Colonic mucosa (tissue), 4 donors: ENCODE data around the gene CNGA4. TPM values are rescaled to one million over a fixed set of nuclear protein-coding genes. Genes with fewer than 3 reads are reported as not detected.
"Not testable (repeated sequence)": the region's sequence is repeated elsewhere in the genome, so short reads cannot be mapped to it uniquely, and the experiment has no call there.

ENCODE experiments used
- DNase-seq: peaks from one replicate; pipeline ENCODE4 v3.0.0-alpha.2; 2020
- H3K27ac ChIP-seq: fragments of 200-600 bp; one replicate; pipeline ENCODE4 v1.8.0; 2021
- H3K27me3 ChIP-seq: fragments of 200-600 bp; one replicate; pipeline ENCODE4 v1.8.0; 2021
- H3K36me3 ChIP-seq: fragments of 200-600 bp; one replicate; pipeline ENCODE4 v1.8.0; 2021
- H3K4me1 ChIP-seq: fragments of 200-600 bp; one replicate; pipeline ENCODE4 v1.8.0; 2021; ENCODE audit warnings: mild to moderate bottlenecking
- H3K4me3 ChIP-seq: fragments of 200-600 bp; one replicate; pipeline ENCODE4 v1.8.0; 2021
- H3K9ac ChIP-seq, 2 donors: one replicate each; pipeline ENCODE4 v1.7.0; 2013; ENCODE audit warnings: control low read depth in 2 of 2, low read depth in 2 of 2, low read length in 2 of 2
- H3K9me3 ChIP-seq: fragments of 200-600 bp; one replicate; pipeline ENCODE4 v1.8.0; 2021
- intact Hi-C: fragments of 100-400 bp; cut with DNase I; formaldehyde crosslinking; loops from one replicate; pipeline ENCODE4 v1.14.1; 2022
- total RNA-seq, 2 donors: library from RNA; stranded (reverse); fragmentation: NEBNext Ultra II Directional in 1 of 2; extraction: Animal tissue kit (Norgen Biotek cat#: 25700) in 1 of 2; gene quantifications; one replicate each; pipeline ENCODE4 v1.2.1, GENCODE V29; 2021
- TF ChIP-seq, protein P1 (sequence below): fragments of 200-600 bp; IDR thresholded peaks from one replicate; pipeline ENCODE4 v1.8.0; 2022; ENCODE audit warnings: antibody characterized with exemption, mild to moderate bottlenecking
- donor health status: healthy.
- donor health status: DM: no; HTN: no; CAD: no.
- donor health status: DM: no; HTN: no; CAD: no.

Gene CNGA4
- total RNA-seq, 2 donors from 2014 or later: 0.12 TPM; not detected in 1

GRCh38 chr11:6240139-6240538, 1.2 kb downstream of the CNGA4 start:
- H3K9ac ChIP-seq: no peak overlapping the region
- intact Hi-C loops: no loop called here
- H3K27ac ChIP-seq: no peak overlapping the region
- TF ChIP-seq, protein P1, sequence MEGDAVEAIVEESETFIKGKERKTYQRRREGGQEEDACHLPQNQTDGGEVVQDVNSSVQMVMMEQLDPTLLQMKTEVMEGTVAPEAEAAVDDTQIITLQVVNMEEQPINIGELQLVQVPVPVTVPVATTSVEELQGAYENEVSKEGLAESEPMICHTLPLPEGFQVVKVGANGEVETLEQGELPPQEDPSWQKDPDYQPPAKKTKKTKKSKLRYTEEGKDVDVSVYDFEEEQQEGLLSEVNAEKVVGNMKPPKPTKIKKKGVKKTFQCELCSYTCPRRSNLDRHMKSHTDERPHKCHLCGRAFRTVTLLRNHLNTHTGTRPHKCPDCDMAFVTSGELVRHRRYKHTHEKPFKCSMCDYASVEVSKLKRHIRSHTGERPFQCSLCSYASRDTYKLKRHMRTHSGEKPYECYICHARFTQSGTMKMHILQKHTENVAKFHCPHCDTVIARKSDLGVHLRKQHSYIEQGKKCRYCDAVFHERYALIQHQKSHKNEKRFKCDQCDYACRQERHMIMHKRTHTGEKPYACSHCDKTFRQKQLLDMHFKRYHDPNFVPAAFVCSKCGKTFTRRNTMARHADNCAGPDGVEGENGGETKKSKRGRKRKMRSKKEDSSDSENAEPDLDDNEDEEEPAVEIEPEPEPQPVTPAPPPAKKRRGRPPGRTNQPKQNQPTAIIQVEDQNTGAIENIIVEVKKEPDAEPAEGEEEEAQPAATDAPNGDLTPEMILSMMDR: no peak
- no peak for DNase-seq
- no peak overlapping the region for H3K4me3 ChIP-seq
- H3K9me3 ChIP-seq: no peaks in the 10 kb centered on the region
- no peaks in the 10 kb centered on the region for H3K36me3 ChIP-seq
- no peaks in the 10 kb centered on the region for H3K4me1 ChIP-seq
- H3K27me3 ChIP-seq: no peaks in the 10 kb centered on the region

- Histone ChIP-seq H3K4me3 (no peak overlapping the region), H3K9me3 (no peaks in the 10 kb centered on the region), H3K27me3 (no peaks in the 10 kb centered on the region), H3K36me3 (no peaks in the 10 kb centered on the region), H3K27ac (no peak overlapping the region), H3K4me1 (no peaks in the 10 kb centered on the region), H3K9ac (no peak overlapping the region)
- intact Hi-C loops: no loop called here
- DNase-seq: no peak
- TF ChIP-seq, protein P1: no peak
Observed at GRCh38 chr11:6240781-6241180, 1.9 kb downstream of the CNGA4 start.

GRCh38 chr11:6241316-6241715, 2.4 kb downstream of the CNGA4 start:
- no peaks in the 10 kb centered on the region for H3K36me3 ChIP-seq
- H3K4me3 ChIP-seq: no peak overlapping the region
- no peak overlapping the region for H3K9ac ChIP-seq
- no peaks in the 10 kb centered on the region for H3K9me3 ChIP-seq
- intact Hi-C loops: no loop called here
- no peaks in the 10 kb centered on the region for H3K27me3 ChIP-seq
- H3K27ac ChIP-seq: no peak overlapping the region
- TF ChIP-seq, protein P1: no peak
- no peaks in the 10 kb centered on the region for H3K4me1 ChIP-seq
- no peak for DNase-seq

GRCh38 chr11:6245536-6245935, 6.6 kb downstream of the CNGA4 start:
- no peak overlapping the region for H3K4me3 ChIP-seq
- no peaks in the 10 kb centered on the region for H3K27me3 ChIP-seq
- DNase-seq: no peak
- intact Hi-C loops: no loop called here
- no peak overlapping the region for H3K9ac ChIP-seq
- H3K36me3 ChIP-seq: no peaks in the 10 kb centered on the region
- no peaks in the 10 kb centered on the region for H3K4me1 ChIP-seq
- no peaks in the 10 kb centered on the region for H3K9me3 ChIP-seq
- TF ChIP-seq, protein P1: no peak
- H3K27ac ChIP-seq: no peak overlapping the region

DNA sequence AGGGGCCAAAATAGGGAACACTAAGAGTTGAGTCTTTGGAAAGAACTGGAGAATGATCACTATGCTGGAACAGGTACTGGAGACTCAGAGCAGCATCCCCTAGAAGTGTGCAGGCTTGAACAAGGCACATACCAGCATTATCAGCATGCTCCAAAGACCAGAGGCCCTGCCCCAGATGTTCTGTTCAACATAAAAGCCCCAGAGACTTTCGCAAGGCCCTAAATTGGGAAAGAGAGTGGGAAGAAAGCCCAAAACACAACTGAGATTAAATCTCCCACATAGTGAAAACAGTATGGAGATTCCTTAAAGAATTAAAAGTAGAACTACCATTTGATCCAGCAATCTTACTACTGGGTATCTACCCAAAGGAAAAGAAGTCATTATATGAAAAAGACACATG, 9.4 kb downstream of the CNGA4 start:
- Histone ChIP-seq H3K4me1 (peaks cover 3% of the 10 kb centered on the region), H3K9me3 (no peaks in the 10 kb centered on the region), H3K4me3 (no peak overlapping the region), H3K9ac (no peak overlapping the region), H3K27ac (no peak overlapping the region), H3K36me3 (no peaks in the 10 kb centered on the region), H3K27me3 (no peaks in the 10 kb centered on the region)
- DNase-seq: no peak
- intact Hi-C loops: no loop called here
- TF ChIP-seq, protein P1: no peak

GRCh38 chr11:6248897-6249296, 10.0 kb downstream of the CNGA4 start:
- H3K9me3 ChIP-seq, intact Hi-C loops, DNase-seq, H3K4me3 ChIP-seq, H3K27me3 ChIP-seq, H3K36me3 ChIP-seq, H3K27ac ChIP-seq, H3K4me1 ChIP-seq, H3K9ac ChIP-seq: not testable (repeated sequence)
